H1 (cell line): ENCODE results near the gene ACSF3. TPM values are rescaled to one million over a fixed set of nuclear protein-coding genes. Genes with fewer than 3 reads are reported as not detected.

Source experiments
- CTCF ChIA-PET: fragments of 300-600 bp; sonication (Branson Sonifier 250); formaldehyde crosslinking; loops from one replicate; lab custom pipeline; 2021; ENCODE audit not compliant: partially characterized antibody; lab: Charles Lee
- POLR2A ChIA-PET: fragments of 300-600 bp; sonication (Branson Sonifier 250); formaldehyde crosslinking; loops from one replicate; lab custom pipeline; 2021; ENCODE audit warnings: inconsistent platforms; ENCODE audit not compliant: partially characterized antibody; lab: Charles Lee
- DNase-seq, 2 experiments: peaks; one replicate each; pipeline versions ENCODE4 v3.0.0 to v3.0.0-alpha.2; 2010 to 2022; ENCODE audit warnings: low spot score in 2 of 2, low read depth in 1 of 2, mixed read lengths in 1 of 2
- FAIRE-seq: peaks from 2 replicates; lab custom pipeline; 2011; peaks lifted over from hg19 to GRCh38; lab: Jason Lieb, UNC
- H2AFZ ChIP-seq: 2 replicates; pipeline ENCODE4 v1.8.1; 2012; ENCODE audit warnings: low read length, inconsistent platforms
- H2AK5ac ChIP-seq: 2 replicates; pipeline ENCODE4 v1.6.1; 2013; ENCODE audit warnings: low read depth, low read length
- H2BK120ac ChIP-seq: replicated peaks from 2 replicates; pipeline ENCODE3; 2013; ENCODE audit warnings: low read depth, low read length, inconsistent platforms
- H2BK12ac ChIP-seq: 2 replicates; pipeline ENCODE4 v1.6.1; 2013; ENCODE audit warnings: low read depth, low read length
- H2BK15ac ChIP-seq: 2 replicates; pipeline ENCODE4 v1.6.1; 2013; ENCODE audit warnings: low read length
- H2BK20ac ChIP-seq: 2 replicates; pipeline ENCODE4 v1.6.1; 2013; ENCODE audit warnings: low read length
- H2BK5ac ChIP-seq: 2 replicates; pipeline ENCODE4 v1.6.1; 2013; ENCODE audit warnings: low read depth, low read length
- H3K14ac ChIP-seq: 2 replicates; pipeline ENCODE4 v1.6.1; 2013; ENCODE audit warnings: inconsistent platforms; ENCODE audit not compliant: insufficient read length
- H3K18ac ChIP-seq: 2 replicates; pipeline ENCODE4 v1.6.1; 2013; ENCODE audit warnings: low read length; ENCODE audit errors: extremely low read depth
- H3K23ac ChIP-seq: 2 replicates; pipeline ENCODE4 v1.6.1; 2013; ENCODE audit warnings: inconsistent platforms; ENCODE audit not compliant: insufficient read length
- H3K23me2 ChIP-seq: 2 replicates; pipeline ENCODE4 v1.6.1; 2013; ENCODE audit warnings: low read depth, low read length
- H3K27ac ChIP-seq: 2 replicates; pipeline ENCODE4 v1.6.1; 2011; ENCODE audit warnings: low read depth, low read length, inconsistent platforms
- H3K27me3 ChIP-seq, 4 experiments: replicated peaks in 1 of 4; 1 replicate in 1 of 4; 2 replicates in 3 of 4; pipeline versions ENCODE4 v1.6.1 to v1.8.1; 2011 to 2013; ENCODE audit warnings: low read length in 3 of 4, mild to moderate bottlenecking in 3 of 4, inconsistent platforms in 2 of 4, mixed read lengths in 2 of 4, moderate library complexity in 1 of 4; ENCODE audit not compliant: control insufficient read depth in 3 of 4, insufficient read depth in 3 of 4; ENCODE audit errors: extremely low read depth in 1 of 4
- H3K36me3 ChIP-seq, 4 experiments: 2 replicates each; pipeline versions ENCODE4 v1.6.1 to v1.8.1; 2011 to 2013; ENCODE audit warnings: mild to moderate bottlenecking in 4 of 4, low read length in 3 of 4, moderate library complexity in 2 of 4, control low read depth in 1 of 4, inconsistent platforms in 1 of 4; ENCODE audit not compliant: insufficient read depth in 4 of 4, control insufficient read depth in 2 of 4
- H3K4ac ChIP-seq: replicated peaks from 2 replicates; pipeline ENCODE3; 2013; ENCODE audit warnings: low read length, low read depth, mixed read lengths, inconsistent platforms; ENCODE audit not compliant: insufficient read length
- H3K4me1 ChIP-seq, 4 experiments: replicated peaks in 1 of 4; 1 replicate in 1 of 4; 2 replicates in 3 of 4; pipeline versions ENCODE4 v1.6.1 to v1.8.1; 2011 to 2013; ENCODE audit warnings: low read length in 3 of 4, inconsistent platforms in 2 of 4, mixed read lengths in 1 of 4; ENCODE audit not compliant: insufficient read depth in 4 of 4, control insufficient read depth in 3 of 4
- H3K4me2 ChIP-seq, 2 experiments: 2 replicates each; pipeline versions ENCODE4 v1.6.1 to v1.8.1; 2011 to 2013; ENCODE audit warnings: low read depth in 2 of 2, low read length in 2 of 2, control low read depth in 1 of 2, inconsistent platforms in 1 of 2, mild to moderate bottlenecking in 1 of 2; ENCODE audit not compliant: insufficient read depth in 1 of 2
- H3K4me3 ChIP-seq, 4 experiments: fragments of 200-600, 300-600 bp in 1 of 4; sonication (generic), shearing (Covaris generic), sonication (Bioruptor Twin) in 1 of 4; 2 replicates each; pipeline versions ENCODE4 v1.5.1 to v1.8.1; 2011 to 2016; ENCODE audit warnings: low read length in 4 of 4, low read depth in 3 of 4, control low read depth in 2 of 4, inconsistent platforms in 2 of 4, mild to moderate bottlenecking in 2 of 4, mixed read lengths in 1 of 4, moderate library complexity in 1 of 4; ENCODE audit not compliant: insufficient read depth in 2 of 4; ENCODE audit errors: extremely low read depth in 1 of 4
- H3K56ac ChIP-seq: replicated peaks from 2 replicates; pipeline ENCODE3; 2013; ENCODE audit warnings: low read depth, mild to moderate bottlenecking, mixed read lengths, low read length, inconsistent platforms; ENCODE audit not compliant: insufficient read length
- H3K79me1 ChIP-seq: 2 replicates; pipeline ENCODE4 v1.6.1; 2013; ENCODE audit warnings: low read depth, low read length, control low read depth
- H3K79me2 ChIP-seq, 2 experiments: 2 replicates each; pipeline versions ENCODE4 v1.6.1 to v1.8.1; 2012 to 2013; ENCODE audit warnings: low read length in 2 of 2, mild to moderate bottlenecking in 2 of 2, inconsistent platforms in 1 of 2; ENCODE audit not compliant: insufficient read depth in 2 of 2, control insufficient read depth in 1 of 2
- H3K9ac ChIP-seq, 4 experiments: replicated peaks in 1 of 4; 1 replicate in 1 of 4; 2 replicates in 3 of 4; pipeline versions ENCODE4 v1.6.1 to v1.8.1; 2011 to 2013; ENCODE audit warnings: low read depth in 3 of 4, low read length in 3 of 4, control low read depth in 2 of 4, mild to moderate bottlenecking in 2 of 4, moderate library complexity in 2 of 4, inconsistent platforms in 1 of 4; ENCODE audit errors: extremely low read depth in 1 of 4
- H3K9me3 ChIP-seq, 2 experiments: 2 replicates each; pipeline versions ENCODE4 v1.6.1 to v1.8.1; 2012 to 2013; ENCODE audit warnings: mild to moderate bottlenecking in 2 of 2, moderate library complexity in 2 of 2, control low read depth in 1 of 2, inconsistent platforms in 1 of 2, low read depth in 1 of 2, low read length in 1 of 2, mixed read lengths in 1 of 2; ENCODE audit not compliant: insufficient read depth in 2 of 2
- H4K20me1 ChIP-seq, 2 experiments: replicated peaks in 1 of 2; 2 replicates each; pipeline versions ENCODE3 to v1.8.1; 2011 to 2013; ENCODE audit warnings: inconsistent platforms in 2 of 2, low read length in 2 of 2, mild to moderate bottlenecking in 1 of 2; ENCODE audit not compliant: insufficient read depth in 2 of 2, control insufficient read depth in 1 of 2
- H4K5ac ChIP-seq: 2 replicates; pipeline ENCODE4 v1.6.1; 2013; ENCODE audit warnings: low read length, low read depth, mixed read lengths, inconsistent platforms; ENCODE audit not compliant: insufficient read length
- H4K8ac ChIP-seq: 2 replicates; pipeline ENCODE4 v1.8.0; 2013; ENCODE audit warnings: mild to moderate bottlenecking, moderate library complexity, low read length, inconsistent platforms; ENCODE audit not compliant: insufficient read depth; ENCODE audit errors: extremely low read depth
- H4K91ac ChIP-seq: replicated peaks from 2 replicates; pipeline ENCODE3; 2013; ENCODE audit warnings: low read length, mixed read lengths, inconsistent platforms; ENCODE audit not compliant: insufficient read length
- CBX8 ChIP-seq: fragments of 300-800, 300-1000 bp; sonication (generic); IDR thresholded peaks from 2 replicates; pipeline ENCODE4 v1.7.1; 2016; ENCODE audit warnings: low read depth, low read length, borderline replicate concordance
- CEBPB ChIP-seq: IDR thresholded peaks from 2 replicates; pipeline ENCODE4 v1.6.1; 2012; ENCODE audit warnings: low read depth, low read length
- CHD1 ChIP-seq: IDR thresholded peaks from 2 replicates; pipeline ENCODE4 v1.6.1; 2012; ENCODE audit warnings: low read depth, low read length, improper control_type of control experiment
- EGR1 ChIP-seq: IDR thresholded peaks from 2 replicates; pipeline ENCODE4 v1.6.1; 2011; ENCODE audit warnings: low read depth, low read length, borderline replicate concordance
- JUN ChIP-seq: IDR thresholded peaks from 2 replicates; pipeline ENCODE4 v1.6.1; 2011; ENCODE audit warnings: low read depth, mild to moderate bottlenecking, improper control_type of control experiment, low read length
- JUND ChIP-seq: IDR thresholded peaks from 2 replicates; pipeline ENCODE4 v1.6.1; 2011; ENCODE audit warnings: mild to moderate bottlenecking, improper control_type of control experiment, low read length
- KDM1A ChIP-seq: fragments of 200-600, 300-600 bp; sonication (generic); IDR thresholded peaks from 2 replicates; pipeline ENCODE4 v1.7.1; 2016; ENCODE audit warnings: mild to moderate bottlenecking, low read length, borderline replicate concordance
- NRF1 ChIP-seq: IDR thresholded peaks from 2 replicates; pipeline ENCODE4 v1.6.1; 2011; ENCODE audit warnings: mild to moderate bottlenecking, low read depth, low read length, improper control_type of control experiment
- RBBP5 ChIP-seq: IDR thresholded peaks from 2 replicates; pipeline ENCODE4 v1.7.1; 2012; ENCODE audit warnings: low read depth, mild to moderate bottlenecking, inconsistent platforms, low read length, moderate library complexity, borderline replicate concordance
- SIRT6 ChIP-seq: IDR thresholded peaks from one replicate; pipeline ENCODE4 v1.7.1; 2012; ENCODE audit warnings: low read length, inconsistent platforms
- SIX5 ChIP-seq: IDR thresholded peaks from 2 replicates; pipeline ENCODE4 v1.6.1; 2011; ENCODE audit warnings: mild to moderate bottlenecking, low read depth, low read length
- SP1 ChIP-seq: IDR thresholded peaks from 2 replicates; pipeline ENCODE4 v1.6.1; 2011; ENCODE audit warnings: low read depth, low read length
- SRF ChIP-seq: IDR thresholded peaks from 2 replicates; pipeline ENCODE4 v1.6.1; 2011; ENCODE audit warnings: mild to moderate bottlenecking, low read depth, low read length, moderate library complexity
- WGBS, 2 experiments: shearing (Covaris generic) in 1 of 2; methylation state at CpG; one replicate each; pipeline versions ENCODE4 v1.1.6 to v1.1.7; 2013 to 2015; ENCODE audit warnings: low lambda C conversion rate in 2 of 2, mixed read lengths in 2 of 2, inconsistent platforms in 1 of 2, low coverage in 1 of 2, missing lambda C conversion rate in 1 of 2; ENCODE audit not compliant: insufficient replicate concordance in 2 of 2, insufficient coverage in 1 of 2, insufficient read length in 1 of 2; ENCODE audit errors: extremely low coverage in 1 of 2, missing lambda C conversion rate in 1 of 2; 5-methylcytosine and 5-hydroxymethylcytosine counted together
- polyA plus RNA-seq, 7 experiments: library from polyadenylated mRNA; depleted of rRNA in 3 of 7; stranded (reverse) in 5 of 7; unstranded in 2 of 7; fragments of >200 nt in 5 of 7; fragments of 200-250 nt in 2 of 7; gene quantifications; 1 replicate in 5 of 7; 2 replicates in 1 of 7; 4 replicates in 1 of 7; pipeline versions ENCODE4 v1.2.1 to v1.2.3, GENCODE V29; 2011 to 2013; ENCODE audit warnings: missing spikeins in 2 of 7, mixed read lengths in 2 of 7
- total RNA-seq: library from RNA; stranded (reverse); fragmentation: NEBNext Ultra II Directional; extraction: Animal tissue kit (Norgen Biotek cat#: 25700); gene quantifications from 2 replicates; pipeline ENCODE4 v1.2.1, GENCODE V29; 2021

ACSF3 gene
- total and polyA plus RNA-seq, 2 of the 8 experiments (the other 6 are each of a cell fraction or from before 2014, with no cell fraction given) = 15.6 to 22.9 TPM

DNA sequence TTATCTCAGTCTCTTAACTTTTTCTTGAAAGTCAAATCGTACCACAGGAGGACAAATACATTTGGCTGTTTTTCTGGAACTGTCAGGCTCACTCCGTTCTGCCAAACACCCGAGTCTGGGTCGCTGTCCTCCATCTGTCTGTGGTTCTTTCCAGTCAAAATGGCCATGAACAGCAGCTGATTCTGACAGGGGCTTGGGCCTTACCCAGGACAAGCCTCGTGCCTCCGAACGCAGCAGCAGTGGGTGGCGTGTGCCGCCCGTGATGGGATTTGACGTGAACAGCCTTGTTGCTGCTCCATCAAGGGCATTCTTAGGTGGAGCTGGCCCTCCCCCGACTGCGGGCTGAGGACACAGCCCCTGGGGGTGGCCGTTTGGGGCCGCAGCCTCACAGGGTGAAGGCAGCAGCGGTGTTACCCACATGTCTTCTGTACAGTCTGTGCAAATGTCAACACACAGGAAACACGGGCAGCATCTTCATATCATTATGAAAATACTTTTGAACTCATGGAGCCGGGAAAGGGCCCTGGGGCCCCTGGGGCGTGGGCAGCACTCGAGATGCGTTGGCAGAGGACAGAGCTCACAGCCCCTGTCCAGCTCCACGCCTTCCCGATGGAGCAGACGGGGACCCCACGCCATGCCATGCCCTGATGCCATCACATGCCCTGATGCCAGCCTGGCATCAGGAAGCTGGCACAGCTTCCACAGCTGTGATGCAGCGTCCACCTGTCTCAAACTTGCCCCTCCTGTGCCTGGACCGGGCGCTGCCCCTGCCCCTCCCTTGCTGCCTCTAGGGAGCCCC lies 8.6 kb upstream of the ACSF3 start:
- POLR2A ChIA-PET = interaction anchor here (1.4 to 2.8 kb wide), 2 partner anchors 8 to 12 kb away, joined by 6 to 10 read pairs; partner anchors contain the start of gene ACSF3
- Histone ChIP-seq H2BK120ac (no peak overlapping the region), H4K5ac (no peak overlapping the region), H3K9ac (no peak overlapping the region), H2AFZ (no peak overlapping the region), H3K27ac (no peak overlapping the region), H3K27me3 (peaks cover 0 to 2% (median 0%) of the 10 kb centered on the region in 4 experiments; a peak in 1 of 7 replicates), H3K23me2 (no peaks in the 10 kb centered on the region), H4K8ac (no peak overlapping the region; the same call in 1 of the 2 replicates), H3K79me2 (no peaks in the 10 kb centered on the region), H4K91ac (no peak overlapping the region), H3K23ac (no peak overlapping the region), H3K4me1 (peaks cover 0 to 8% (median 2%) of the 10 kb centered on the region in 4 experiments; a peak in 6 of 7 replicates), H3K4me3 (no peak overlapping the region), H2BK15ac (no peak overlapping the region), H2BK5ac (no peak overlapping the region), H2BK20ac (no peak overlapping the region), H3K4me2 (no peak overlapping the region), H4K20me1 (no peaks in the 10 kb centered on the region), H3K36me3 (no peaks in the 10 kb centered on the region), H2AK5ac (no peak overlapping the region), H3K56ac (no peak overlapping the region), H3K79me1 (no peaks in the 10 kb centered on the region), H3K14ac (no peak overlapping the region), H3K18ac (no peak overlapping the region), H3K9me3 (no peaks in the 10 kb centered on the region; a peak in 1 of 4 replicates), H3K4ac (no peak overlapping the region), H2BK12ac (no peak overlapping the region)
- CTCF ChIA-PET = interaction anchor here (1.4 to 1.7 kb wide), 2 partner anchors 14 to 25 kb away, joined by 4 read pairs; no protein-coding TSS in a partner anchor
- no peak for FAIRE-seq
- 83% methylated on average over 28 of the region's 28 CpGs; no CpG with 5 or more reads in 1 of the 2 experiments for WGBS, 2 experiments
- no peak for DNase-seq
- TF ChIP-seq RBBP5 (no peak), KDM1A (no peak), CEBPB (no peak), SRF (no peak), JUN (no peak), SP1 (no peak), SIX5 (no peak), CBX8 (no peak), SIRT6 (no peak), JUND (no peak), NRF1 (no peak), CHD1 (no peak), EGR1 (no peak)
